ENCODE data around the gene SPATA2.

- TF ChIP-seq RFX5 (IDR thresholded peaks at IDR 0.05; ENCODE audit: low read depth, low read length) (no peak), BRD4 (CRISPR knock-in tag; IDR thresholded peaks at IDR 0.05) (no peak), CTCF (CRISPR knock-in tag; IDR thresholded peaks at IDR 0.05) (no peak), CBFB (CRISPR knock-in tag; IDR thresholded peaks at IDR 0.05) (no peak), POLR2A (IDR thresholded peaks at IDR 0.05; ENCODE audit: insufficient read depth in 1 of 2, low read depth in 2 of 2, low read length in 2 of 2) (no peak), SIX4 (CRISPR knock-in tag; IDR thresholded peaks at IDR 0.05) (no peak), NFYB (CRISPR knock-in tag; IDR thresholded peaks at IDR 0.05) (no peak), ZSCAN30 (CRISPR knock-in tag; IDR thresholded peaks at IDR 0.05) (no peak), ZNF33B (CRISPR knock-in tag; IDR thresholded peaks at IDR 0.05) (no peak), NONO (IDR thresholded peaks at IDR 0.05) (no peak), NONO (CRISPR knock-in tag; conservative IDR thresholded peaks at IDR 0.05) (no peak), ZBTB3 (CRISPR knock-in tag; IDR thresholded peaks at IDR 0.05; ENCODE audit: borderline replicate concordance, low read depth) (no peak), ZBTB39 (CRISPR knock-in tag; IDR thresholded peaks at IDR 0.05) (no peak), FOSL1 (CRISPR knock-in tag; IDR thresholded peaks at IDR 0.05; ENCODE audit: borderline replicate concordance) (no peak)
These were observed 33.0 kb downstream of the SPATA2 start for GRCh38 chr20:49882171-49882970.

Data from HepG2 (cell line).